Kidney epithelial cell (primary cell): ENCODE data around the gene ZNF559. TPM values are rescaled to one million over a fixed set of nuclear protein-coding genes. Genes with fewer than 3 reads are reported as not detected.
"Not testable (repeated sequence)": the region's sequence is repeated elsewhere in the genome, so short reads cannot be mapped to it uniquely, and the experiment has no call there.

Experiments
- DNase-seq: peaks from one replicate; pipeline ENCODE4 v3.0.0-alpha.2; 2010; ENCODE audit warnings: low read depth
- H3K27me3 ChIP-seq: 2 replicates; pipeline ENCODE4 v1.6.0; 2011; ENCODE audit warnings: low read length; ENCODE audit not compliant: control insufficient read depth, insufficient read depth
- H3K36me3 ChIP-seq: 2 replicates; pipeline ENCODE4 v1.5.1; 2011; ENCODE audit warnings: low read length; ENCODE audit not compliant: control insufficient read depth, insufficient read depth
- H3K4me3 ChIP-seq: 2 replicates; pipeline ENCODE4 v1.5.1; 2011; ENCODE audit warnings: low read depth, mild to moderate bottlenecking, control low read depth, low read length
- total RNA-seq: library from RNA; depleted of rRNA; stranded (reverse); fragments of >200 nt; gene quantifications from 2 replicates; pipeline ENCODE4 v1.2.3, GENCODE V29; 2015
- TF ChIP-seq, protein P1 (sequence below): IDR thresholded peaks from 2 replicates; pipeline ENCODE4 v1.5.1; 2011; ENCODE audit warnings: mild to moderate bottlenecking, moderate library complexity, low read length, control low read depth, inconsistent platforms; ENCODE audit not compliant: insufficient read depth, poor library complexity, severe bottlenecking

The ZNF559 gene
- total RNA-seq, 1 donor from 2014 or later = 10.9 TPM

DNA sequence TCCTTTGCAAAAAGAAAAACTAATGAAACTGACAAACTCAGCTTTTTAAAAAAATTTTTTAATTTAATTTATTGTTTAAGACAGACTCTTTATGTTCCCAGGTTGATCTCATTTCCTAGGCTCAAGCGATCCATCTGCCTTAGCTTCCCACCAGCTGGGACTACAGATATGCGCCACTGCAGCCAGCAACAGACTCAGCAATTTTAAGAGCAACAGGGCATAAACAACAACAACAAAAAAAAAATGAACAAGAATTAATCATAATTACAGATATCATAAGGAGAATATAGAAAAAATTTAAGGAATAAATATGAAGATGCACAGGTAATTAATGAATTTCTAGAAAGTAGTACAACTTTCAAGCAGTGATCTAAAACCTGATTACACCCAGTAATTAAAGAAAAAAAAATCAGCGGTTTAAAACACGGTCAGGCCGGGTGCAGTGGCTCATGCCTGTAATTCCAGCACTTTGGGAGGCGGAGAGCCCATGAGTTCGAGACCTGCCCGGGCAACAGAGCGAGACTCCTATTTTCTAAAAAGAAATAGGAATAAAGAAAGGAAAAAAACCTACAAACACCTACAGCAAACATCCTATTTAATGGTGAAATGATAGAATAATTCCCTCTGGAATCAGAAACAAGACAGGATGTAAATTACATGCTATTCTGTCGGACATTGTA is 15.7 kb upstream of the ZNF559 start:
- TF ChIP-seq, protein P1, sequence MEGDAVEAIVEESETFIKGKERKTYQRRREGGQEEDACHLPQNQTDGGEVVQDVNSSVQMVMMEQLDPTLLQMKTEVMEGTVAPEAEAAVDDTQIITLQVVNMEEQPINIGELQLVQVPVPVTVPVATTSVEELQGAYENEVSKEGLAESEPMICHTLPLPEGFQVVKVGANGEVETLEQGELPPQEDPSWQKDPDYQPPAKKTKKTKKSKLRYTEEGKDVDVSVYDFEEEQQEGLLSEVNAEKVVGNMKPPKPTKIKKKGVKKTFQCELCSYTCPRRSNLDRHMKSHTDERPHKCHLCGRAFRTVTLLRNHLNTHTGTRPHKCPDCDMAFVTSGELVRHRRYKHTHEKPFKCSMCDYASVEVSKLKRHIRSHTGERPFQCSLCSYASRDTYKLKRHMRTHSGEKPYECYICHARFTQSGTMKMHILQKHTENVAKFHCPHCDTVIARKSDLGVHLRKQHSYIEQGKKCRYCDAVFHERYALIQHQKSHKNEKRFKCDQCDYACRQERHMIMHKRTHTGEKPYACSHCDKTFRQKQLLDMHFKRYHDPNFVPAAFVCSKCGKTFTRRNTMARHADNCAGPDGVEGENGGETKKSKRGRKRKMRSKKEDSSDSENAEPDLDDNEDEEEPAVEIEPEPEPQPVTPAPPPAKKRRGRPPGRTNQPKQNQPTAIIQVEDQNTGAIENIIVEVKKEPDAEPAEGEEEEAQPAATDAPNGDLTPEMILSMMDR = no peak
- no peak for DNase-seq
- peak overlapping the region; percentile 77 for H3K4me3 ChIP-seq
- H3K27me3 ChIP-seq = no peaks in the 10 kb centered on the region
- H3K36me3 ChIP-seq = no peaks in the 10 kb centered on the region

DNA sequence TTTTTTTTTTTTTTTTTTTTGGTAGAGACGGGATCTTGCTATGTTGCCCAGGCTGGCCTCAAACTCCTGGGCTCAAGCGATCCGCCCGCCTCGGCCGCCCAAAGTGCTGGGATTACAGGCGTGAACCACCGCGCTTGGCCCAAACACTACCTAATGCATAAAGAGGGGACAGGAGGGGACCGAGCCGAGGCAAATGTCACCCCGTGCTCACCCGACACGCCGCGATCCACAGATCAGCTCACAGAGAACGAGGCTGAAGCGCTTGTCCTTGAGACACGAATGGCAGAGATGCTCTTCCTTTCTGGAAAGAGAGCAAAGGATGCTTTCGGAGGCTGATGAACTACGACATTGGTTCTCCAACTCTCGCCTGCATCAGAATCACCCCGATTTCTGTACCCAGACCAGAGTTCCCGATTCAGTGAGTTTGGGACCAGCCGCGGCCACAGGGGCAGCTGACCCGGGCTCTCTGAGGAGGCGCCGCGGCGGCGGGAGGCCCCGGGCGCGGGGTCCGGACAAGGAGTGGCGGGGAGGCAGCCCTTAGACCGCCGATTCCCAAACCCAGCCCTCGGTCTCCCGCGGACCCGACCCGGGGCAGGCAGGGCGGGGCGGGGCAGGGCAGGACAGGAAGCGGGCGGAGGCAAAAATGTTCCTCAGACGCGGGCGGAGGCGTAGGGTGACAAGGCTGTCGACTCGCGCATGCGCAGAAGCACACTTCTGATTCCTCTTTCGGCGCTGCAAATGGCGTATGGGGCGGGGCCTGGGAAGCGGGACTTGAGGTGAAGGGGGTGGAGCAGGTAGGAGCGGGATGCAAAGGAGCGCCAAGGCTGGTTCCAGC is 14.6 kb upstream of the ZNF559 start, which contains the start of gene ZNF699:
Gene ZNF699 (minus strand): TSS at position 700 of the 835 bp plus-strand sequence. CDS start 4,719 bp downstream, outside the sequence.
- TF ChIP-seq, protein P1 = no peak
- Histone ChIP-seq H3K36me3 (no peaks in the 10 kb centered on the region), H3K27me3 (no peaks in the 10 kb centered on the region), H3K4me3 (peak within 1 kb of the TSS; percentile 77)
- DNase-seq = peak; percentile 87

DNA sequence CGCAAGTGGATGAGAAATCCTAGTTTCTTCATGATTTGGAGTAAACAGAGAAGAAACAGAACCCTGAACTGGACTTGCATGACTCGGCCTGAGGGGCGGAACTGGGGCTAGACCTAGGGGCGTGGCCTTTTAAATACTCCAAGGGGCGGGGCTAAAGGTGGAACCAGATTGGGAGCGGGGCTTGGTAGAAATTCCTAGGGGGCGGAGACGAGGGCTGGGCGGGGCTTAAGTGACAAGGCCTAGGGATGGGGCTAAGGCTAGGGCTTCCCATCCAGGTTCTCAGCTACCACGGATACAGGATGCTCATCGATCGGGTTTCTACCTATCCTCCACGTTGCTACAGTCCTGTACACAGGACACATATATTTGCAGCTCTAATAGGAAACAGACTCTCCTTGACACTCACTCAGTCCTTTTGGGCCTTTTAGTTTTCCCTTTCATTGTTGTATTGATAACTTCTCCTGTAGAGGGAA is 14.0 kb upstream of the ZNF559 start:
- TF ChIP-seq, protein P1 = no peak
- Histone ChIP-seq H3K27me3 (no peaks in the 10 kb centered on the region), H3K4me3 (peak overlapping the region; percentile 77), H3K36me3 (no peaks in the 10 kb centered on the region)
- peak; percentile 52 for DNase-seq

DNA sequence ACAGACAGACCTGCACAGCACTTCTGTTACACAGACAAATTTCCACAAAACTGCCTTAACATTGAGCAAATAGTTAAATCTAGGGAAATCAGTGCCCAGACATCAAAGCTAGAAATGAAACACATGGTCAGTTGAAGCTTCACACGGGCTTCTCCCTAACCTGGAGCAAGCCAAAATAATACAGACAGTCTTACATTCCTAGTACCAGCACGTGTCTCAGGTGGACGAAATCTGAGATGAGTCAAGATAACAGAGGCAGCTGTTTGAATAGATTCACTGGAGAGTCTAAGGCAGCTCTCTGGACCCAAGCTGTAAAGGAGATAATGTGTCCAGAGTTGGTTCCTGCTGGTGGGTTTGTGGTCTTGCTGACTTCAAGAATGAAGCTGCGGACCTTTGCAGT is 10.2 kb upstream of the ZNF559 start:
- TF ChIP-seq, protein P1 = no peak
- H3K27me3 ChIP-seq = no peaks in the 10 kb centered on the region
- no peak for DNase-seq
- no peaks in the 10 kb centered on the region for H3K36me3 ChIP-seq
- no peak overlapping the region for H3K4me3 ChIP-seq

DNA sequence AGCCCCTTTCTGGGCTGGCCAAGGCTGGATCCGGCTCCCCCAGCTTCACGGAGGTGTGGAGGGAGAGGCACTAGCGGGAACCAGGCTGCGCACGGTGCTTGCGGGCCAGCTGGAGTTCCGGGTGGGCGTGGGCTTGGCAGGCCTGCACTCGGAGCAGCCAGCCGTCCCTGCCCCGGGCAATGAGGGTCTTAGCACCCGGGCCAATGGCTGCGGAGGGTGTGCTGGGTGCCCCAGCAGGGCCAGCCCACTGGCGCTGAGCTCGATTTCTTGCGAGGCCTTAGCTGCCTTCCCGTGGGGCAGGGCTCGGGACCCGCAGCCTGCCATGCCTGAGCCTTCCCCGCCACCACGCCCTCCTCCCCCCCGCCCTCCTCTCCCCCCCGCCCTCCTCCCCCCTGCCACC is 2.6 kb upstream of the ZNF559 start:
- Histone ChIP-seq H3K27me3 (no peaks in the 10 kb centered on the region), H3K36me3 (no peaks in the 10 kb centered on the region), H3K4me3 (no peak overlapping the region)
- TF ChIP-seq, protein P1 = no peak
- DNase-seq = no peak

DNA sequence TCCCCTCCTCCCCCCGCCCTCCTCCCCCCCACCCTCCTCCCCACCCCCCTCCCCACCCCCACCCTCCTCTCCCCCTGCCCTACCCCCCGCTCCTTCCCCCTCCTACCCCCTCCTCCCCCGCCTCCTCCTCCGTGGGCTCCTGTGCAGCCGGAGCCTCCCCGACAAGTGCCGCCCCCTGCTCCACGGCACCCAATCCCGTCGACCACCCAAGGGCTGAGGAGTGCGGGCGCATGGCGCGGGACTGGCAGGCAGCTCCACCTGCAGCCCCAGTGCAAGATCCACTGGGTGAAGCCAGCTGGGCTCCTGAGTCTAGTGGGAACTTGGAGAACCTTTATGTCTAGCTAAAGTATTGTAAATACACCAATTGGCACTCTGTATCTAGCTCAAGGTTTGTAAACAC is 2.2 kb upstream of the ZNF559 start:
- H3K36me3 ChIP-seq, H3K27me3 ChIP-seq, H3K4me3 ChIP-seq, DNase-seq: not testable (repeated sequence)

DNA sequence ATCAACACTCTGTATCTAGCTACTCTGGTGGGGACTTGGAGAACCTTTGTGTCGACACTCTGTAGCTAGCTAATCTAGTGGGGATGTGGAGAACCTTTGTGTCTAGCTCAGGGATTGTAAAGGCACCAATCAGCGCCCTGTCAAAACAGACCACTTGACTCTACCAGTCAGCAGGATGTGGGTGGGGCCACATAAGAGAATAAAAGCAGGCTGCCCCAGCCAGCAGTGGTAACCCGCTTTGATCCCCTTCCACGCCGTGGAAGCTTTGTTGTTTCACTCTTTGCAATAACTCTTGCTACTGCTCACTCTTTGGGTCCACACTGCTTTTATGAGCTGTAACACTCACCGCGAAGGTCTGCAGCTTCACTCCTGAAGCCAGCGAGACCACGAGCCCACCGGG is 1.8 kb upstream of the ZNF559 start:
- H3K27me3 ChIP-seq = not testable (repeated sequence)

More for the DNA sequence above, 1.8 kb upstream of the ZNF559 start:
- DNase-seq, H3K36me3 ChIP-seq, H3K4me3 ChIP-seq: not testable (repeated sequence)
